IPS-NIHi7 (cell line): ENCODE data around the gene HMX1.

Experiments
- DNase-seq: peaks from one replicate; pipeline ENCODE4 v3.0.0; 2012; ENCODE audit warnings: mixed read lengths; ENCODE audit errors: extremely low spot score

Gene HMX1

GRCh38 chr4:8871417-8872401 is at the start of gene HMX1:
TSS of gene HMX1 (minus strand) at chr4:8871839. CDS start at chr4:8871614, 225 bp downstream.
- peak; percentile 92 for DNase-seq

- peak; percentile 5 for DNase-seq
Measured at GRCh38 chr4:8920969-8921368, 49.3 kb upstream of the HMX1 start.

- DNase-seq: peak; percentile 2
Measured at GRCh38 chr4:8920289-8920965, 48.8 kb upstream of the HMX1 start.

- DNase-seq: peak; percentile 3
Measured at GRCh38 chr4:8919651-8920288, 48.1 kb upstream of the HMX1 start.

GRCh38 chr4:8917868-8918783 is 46.5 kb upstream of the HMX1 start:
- DNase-seq: peak; percentile 96

- no peak for DNase-seq
Measured at GRCh38 chr4:8917321-8917811, 45.7 kb upstream of the HMX1 start.

GRCh38 chr4:8916906-8917305 is 45.3 kb upstream of the HMX1 start:
- no peak for DNase-seq

- peak; percentile 6 for DNase-seq
Measured at GRCh38 chr4:8916351-8916885, 44.8 kb upstream of the HMX1 start.

GRCh38 chr4:8915201-8916200 is 43.9 kb upstream of the HMX1 start:
- DNase-seq: peak; percentile 5

GRCh38 chr4:8914461-8915171 is 43.0 kb upstream of the HMX1 start:
- DNase-seq: peak; percentile 3

- peak; percentile 6 for DNase-seq
Measured at GRCh38 chr4:8913858-8914460, 42.3 kb upstream of the HMX1 start.

- peak; percentile 2 for DNase-seq
Measured at GRCh38 chr4:8913121-8913857, 41.6 kb upstream of the HMX1 start.

GRCh38 chr4:8912506-8912905 is 40.9 kb upstream of the HMX1 start:
- DNase-seq: peak; percentile 6

GRCh38 chr4:8912089-8912455 is 40.4 kb upstream of the HMX1 start:
- DNase-seq: peak; percentile 3

GRCh38 chr4:8911316-8912088 is 39.9 kb upstream of the HMX1 start:
- peak; percentile 14 for DNase-seq

- no peak for DNase-seq
Measured at GRCh38 chr4:8910822-8911315, 39.2 kb upstream of the HMX1 start.
